Activated CD8-positive, alpha-beta memory T cell treated with anti-CD3 and anti-CD28 coated beads for 24 hours (primary cell): ENCODE measurements around the gene EFCAB6.
A peak's percentile ranks its signal among the peaks of the same experiment; 100 is the strongest.

Source experiments
- DNase-seq: peaks from one replicate; pipeline ENCODE4 v3.0.0-alpha.2; 2020

EFCAB6 gene

GRCh38 chr22:43566021-43566420, 246.1 kb downstream of the EFCAB6 start:
- peak; percentile 11 for DNase-seq

DNA sequence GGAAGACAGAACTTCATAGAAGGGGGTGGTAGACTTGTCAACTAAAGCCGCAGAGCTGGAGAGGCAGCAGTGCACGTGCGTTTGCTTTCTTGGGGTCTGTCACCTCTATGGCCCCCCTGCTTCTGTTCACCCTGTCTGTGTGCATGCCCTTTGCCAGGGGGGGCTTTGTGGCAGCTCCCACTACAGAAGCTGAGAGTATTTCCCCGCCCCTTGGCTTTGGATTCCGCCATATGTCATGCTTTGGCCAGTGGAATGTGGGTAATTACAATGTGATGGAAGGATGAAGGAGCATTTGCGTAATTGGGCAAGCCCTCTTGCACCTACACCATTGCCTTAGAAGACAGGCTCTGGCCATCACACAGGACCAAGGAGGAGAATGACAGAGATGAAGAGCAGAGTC, 247.2 kb downstream of the EFCAB6 start:
- peak; percentile 9 for DNase-seq

GRCh38 chr22:43563571-43563970, 248.5 kb downstream of the EFCAB6 start:
- DNase-seq, result peak; percentile 19

DNA sequence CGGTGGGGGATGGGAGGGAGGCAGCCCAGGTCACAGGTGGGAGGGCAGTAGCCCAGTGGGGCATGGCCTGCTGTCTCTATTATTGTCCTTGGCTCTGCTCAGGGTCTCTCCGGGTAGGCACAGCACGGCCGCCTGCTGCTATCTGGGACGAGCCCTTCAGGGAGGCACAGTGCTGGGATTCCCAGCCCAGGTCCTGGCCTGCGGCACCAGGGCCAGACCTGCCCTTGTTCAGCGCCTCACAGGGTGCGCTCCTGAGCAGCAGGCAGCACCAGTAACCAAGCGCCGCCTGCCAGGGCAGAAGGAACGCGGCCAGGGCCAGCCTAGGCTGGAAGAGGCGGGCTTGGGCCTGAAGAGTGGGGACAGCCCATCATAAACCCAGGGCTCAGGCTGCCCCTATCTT, 249.3 kb downstream of the EFCAB6 start:
- DNase-seq, result peak; percentile 24

GRCh38 chr22:43561415-43562178, 250.5 kb downstream of the EFCAB6 start:
- DNase-seq, result peak; percentile 13

DNA sequence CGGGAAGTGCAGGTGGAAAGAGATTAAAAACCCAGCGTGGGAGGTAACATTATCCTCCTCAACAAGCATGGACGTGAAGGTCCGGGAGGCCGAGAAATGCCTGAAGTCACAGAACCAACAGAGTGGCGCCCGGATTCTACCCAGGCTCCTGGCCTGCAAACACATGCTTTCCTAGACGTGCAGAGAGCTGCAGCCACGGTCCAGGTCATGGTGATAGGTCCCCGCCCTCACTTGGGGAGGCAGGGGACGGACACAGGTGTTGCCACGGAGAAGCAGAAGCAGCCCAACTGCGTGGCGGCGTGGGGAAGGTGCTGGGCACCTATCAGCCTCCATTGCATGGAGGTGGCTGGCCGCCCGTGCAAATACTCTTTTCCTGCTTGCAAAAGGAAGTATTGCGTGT, 251.5 kb downstream of the EFCAB6 start:
- peak; percentile 30 for DNase-seq

DNA sequence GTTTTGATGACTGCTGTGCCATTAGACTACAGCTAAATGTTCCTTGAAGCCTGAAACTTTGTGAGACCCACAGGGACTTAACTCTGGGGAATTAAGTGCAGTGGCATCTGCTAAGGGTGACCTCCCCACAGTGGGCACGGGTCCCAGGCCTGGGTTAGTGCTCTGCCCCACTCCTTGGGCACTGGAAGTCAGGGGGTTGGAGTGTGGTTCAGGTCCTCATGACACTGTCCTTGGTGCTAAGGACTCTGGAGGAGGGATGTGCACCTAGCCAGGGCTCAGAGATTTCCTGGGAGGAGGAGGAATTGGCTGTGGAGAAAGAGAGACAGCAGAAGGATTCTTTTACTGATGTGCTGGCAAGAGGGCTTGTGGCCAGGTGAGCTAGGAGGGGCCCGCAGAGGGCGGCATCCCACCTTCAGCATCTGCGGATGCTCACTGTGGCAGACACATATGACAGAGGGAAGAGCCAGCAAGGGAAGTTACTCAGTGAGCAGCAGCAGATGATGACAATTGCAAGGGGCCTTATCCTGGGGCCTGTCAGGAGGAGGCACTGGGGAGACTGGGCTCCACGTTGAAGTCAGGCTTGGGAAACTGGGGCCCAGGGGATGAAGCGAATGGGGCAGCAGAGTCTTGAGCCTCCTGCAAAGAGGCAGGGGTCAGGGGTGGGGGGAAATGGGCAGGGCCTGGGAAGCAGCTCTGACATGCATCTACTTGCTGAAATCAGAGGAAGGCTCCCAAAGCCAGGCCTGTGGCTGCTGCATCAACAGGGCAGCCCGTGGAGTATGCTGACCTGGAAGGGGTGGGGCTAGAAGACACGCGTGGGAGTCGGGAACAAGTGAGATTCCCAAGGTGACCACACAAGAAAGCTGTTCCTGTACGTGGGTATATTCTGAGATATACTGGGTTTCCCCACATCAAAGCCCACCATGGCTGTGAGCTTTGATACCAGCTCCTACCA, 256.3 kb downstream of the EFCAB6 start:
- no peak for DNase-seq

DNA sequence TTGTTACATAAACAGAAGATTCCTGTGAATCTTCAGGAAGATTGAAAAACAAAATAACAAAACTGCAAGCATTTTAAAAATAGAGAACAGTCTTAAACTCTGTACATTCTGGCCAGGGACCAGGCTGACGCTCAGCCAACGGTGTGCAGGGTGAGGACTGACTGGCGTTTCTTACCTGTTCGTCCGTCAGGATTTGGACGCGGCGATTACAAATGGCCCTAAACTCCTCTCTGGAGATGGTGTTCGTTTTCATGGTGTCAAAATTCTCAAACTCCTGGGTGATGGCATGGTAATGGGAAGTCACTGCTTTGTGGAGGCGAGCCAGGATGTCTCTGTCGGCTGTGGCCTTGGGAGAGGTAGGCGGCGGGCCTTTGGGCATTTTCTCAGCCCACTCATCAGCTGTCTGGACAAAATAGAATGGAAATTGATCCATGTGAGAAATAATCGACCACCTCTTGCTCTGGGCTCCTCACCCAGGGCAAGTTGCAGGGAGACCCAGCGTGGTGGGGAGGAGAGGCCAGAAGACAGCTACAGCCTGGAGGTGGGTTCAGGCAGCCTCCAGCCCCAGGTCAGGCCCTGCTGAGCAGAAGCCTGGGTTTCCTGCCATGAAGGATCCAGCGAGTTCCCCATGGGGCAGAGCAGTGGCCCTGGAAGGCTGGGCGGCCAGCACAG, 257.3 kb downstream of the EFCAB6 start:
- no peak for DNase-seq

DNA sequence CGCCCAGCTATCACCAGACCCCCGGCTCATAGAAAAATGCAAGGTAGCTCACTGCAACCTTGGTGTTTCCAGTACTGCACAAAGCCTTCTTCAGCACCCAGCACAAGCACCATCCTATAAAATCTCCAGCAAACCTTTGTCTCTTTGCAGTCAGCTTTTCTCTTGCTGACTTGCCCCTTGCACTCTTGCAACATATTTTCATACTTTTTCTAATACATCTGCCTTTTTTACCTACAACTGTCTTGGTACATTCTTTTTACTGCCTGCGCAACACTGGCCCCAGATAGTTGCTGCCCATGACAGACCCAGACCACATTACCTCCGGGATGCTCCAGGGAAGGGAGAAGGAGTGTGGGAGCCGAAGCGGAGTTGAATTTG, 257.9 kb downstream of the EFCAB6 start:
- no peak for DNase-seq

DNA sequence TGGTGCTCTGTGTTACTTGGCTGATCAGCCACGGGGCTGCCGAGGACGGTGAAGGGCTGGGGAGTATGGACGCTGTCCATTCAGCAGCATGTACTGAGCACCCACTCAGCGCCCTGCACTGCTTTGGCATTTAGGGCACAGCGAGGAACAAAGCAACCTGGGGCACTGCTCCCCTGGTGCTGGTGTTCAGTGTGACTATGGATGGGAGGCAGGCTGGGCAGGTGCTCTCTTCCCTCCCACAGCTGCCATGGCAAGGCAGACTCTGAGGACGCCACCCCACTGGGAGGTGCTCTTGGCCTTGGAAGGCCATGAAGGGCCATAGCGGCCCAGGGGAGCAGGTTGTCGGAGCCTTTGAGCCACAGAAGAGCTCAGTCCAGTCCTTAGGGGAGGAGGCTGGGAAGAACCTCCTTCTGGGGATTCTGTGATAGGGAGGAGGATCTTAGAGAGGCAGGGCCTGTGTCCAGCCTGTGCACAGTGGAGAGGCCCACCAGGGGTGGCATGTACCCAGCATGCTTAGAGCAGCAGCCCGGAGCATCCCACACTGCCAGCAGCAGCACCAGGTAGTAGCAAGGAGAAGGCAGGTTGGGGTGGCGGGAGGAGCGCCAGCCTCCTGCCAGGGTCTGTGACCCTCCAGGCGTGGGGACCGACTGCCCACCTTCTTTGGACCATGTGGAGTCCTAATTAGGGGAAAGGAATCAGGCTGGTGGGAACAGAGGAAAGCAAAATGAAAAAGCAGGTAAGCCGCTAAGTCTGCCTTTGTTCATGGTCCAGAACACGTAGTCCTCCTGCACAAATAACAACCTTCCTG, 258.4 kb downstream of the EFCAB6 start:
- DNase-seq, result peak; percentile 21

GRCh38 chr22:43550672-43551071, 261.4 kb downstream of the EFCAB6 start:
- no peak for DNase-seq

GRCh38 chr22:43550024-43550620, 262.0 kb downstream of the EFCAB6 start:
- DNase-seq, result no peak

DNA sequence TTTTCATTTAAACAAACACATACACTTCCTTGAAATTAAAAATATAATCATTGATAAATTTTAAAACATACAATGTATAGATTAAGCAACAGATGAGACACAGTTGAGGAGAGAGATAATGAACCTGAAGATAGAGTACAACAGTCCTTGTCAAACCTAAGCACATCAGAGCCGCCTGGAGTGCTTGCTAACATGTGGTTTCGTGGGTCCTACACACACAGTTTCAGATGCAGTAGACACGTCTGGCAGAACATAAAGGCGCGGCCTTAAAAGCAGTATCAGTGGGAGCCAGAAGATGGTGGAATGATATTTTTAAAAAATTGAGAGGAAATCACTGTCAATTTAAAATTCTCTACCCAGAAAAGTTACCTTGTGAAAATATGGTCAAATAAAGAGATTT, 265.9 kb downstream of the EFCAB6 start:
- no peak for DNase-seq

DNA sequence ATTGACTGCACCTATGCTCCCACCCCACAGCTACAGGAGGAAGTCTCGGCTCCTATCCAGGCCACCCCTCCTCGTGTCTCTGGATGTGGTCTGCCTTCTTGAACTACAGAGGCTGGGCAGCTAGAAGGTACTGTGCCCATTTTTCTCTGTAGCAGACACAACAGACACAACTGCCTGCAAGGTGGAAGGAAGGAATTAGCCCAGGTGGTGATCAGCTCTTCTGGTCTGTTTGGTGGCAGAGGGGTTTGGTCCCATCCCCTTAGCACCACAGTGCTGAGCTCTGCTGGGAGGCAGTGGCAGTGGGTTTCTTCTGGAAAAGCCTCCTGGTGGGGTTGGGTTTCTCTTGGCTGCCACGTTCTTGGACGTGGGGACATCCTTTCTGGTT, 267.8 kb downstream of the EFCAB6 start:
- no peak for DNase-seq

DNA sequence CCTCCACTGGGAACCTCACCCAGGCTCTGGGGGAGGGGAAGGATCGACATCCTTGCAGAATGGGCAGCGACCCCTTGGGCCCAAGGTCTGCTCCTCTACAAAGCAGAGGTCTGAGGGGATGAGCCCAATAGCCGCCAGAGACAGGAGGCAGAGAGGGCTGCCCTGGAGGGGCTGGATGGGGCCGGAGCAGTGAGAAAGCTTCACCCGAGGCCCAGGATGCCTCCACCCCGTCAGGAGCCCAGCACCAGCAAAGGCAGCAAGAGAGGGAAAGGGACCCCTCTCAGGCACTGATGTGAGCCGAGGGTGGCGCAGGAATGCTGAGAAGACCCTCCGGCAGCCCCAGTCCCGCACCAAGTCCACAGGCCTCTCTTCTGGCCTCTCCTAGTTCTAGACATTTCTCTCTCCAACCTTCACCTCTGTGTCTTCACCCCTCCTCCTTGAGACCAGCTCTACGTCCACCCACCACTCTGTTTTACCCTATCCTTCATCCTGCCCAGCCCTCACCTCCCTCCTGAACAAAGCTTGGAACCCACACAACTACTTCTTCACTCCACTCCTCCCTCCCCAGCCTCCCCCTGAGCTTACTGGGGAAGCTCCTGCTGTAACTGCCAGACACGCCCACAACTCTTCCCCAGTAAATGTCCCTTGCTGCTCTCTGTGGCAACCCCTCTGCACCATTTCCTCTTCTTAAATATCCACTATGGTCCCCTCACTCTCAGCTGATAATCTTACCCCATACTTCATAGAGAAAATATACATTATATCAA, 268.4 kb downstream of the EFCAB6 start:
- no peak for DNase-seq

DNA sequence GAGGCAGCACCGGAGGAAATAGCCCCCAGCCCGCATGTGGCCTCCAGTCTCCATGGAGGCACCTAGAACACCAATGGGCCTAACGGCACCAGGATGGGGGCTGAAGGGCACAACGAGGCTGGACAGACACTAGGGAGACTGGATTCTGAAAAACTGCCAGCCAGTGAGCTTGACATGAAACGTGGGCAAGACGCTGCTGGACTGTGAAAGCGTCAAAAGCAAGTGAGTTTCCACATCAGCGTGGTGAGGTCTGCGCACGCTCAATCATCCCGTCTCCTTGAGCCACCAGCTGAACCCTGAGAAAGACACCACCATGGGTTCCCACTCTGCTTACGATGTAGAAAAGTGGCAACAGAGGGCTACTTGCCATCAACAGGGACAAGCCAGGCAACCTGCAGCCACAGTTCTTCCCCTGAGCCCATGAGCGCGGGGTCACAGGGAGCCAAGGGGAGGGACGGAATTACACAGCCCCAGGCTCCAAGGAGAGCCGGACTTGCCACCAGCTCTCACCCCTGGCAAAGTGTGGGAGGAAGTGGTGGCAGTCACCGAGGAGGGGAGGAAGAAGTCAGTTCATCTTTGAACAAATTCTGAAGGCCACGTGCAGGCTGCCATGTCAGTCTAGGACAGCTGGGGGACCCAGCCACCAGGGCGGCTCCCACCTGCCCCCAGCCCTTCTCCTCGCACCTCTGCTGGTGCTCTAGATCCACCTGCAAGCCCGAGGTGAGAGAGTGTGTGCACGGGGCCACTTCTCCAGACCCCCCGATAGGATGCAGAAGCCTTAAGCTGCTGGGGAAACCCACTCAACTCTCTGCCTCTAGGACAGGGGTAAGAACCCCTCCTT, 269.2 kb downstream of the EFCAB6 start:
- no peak for DNase-seq

DNA sequence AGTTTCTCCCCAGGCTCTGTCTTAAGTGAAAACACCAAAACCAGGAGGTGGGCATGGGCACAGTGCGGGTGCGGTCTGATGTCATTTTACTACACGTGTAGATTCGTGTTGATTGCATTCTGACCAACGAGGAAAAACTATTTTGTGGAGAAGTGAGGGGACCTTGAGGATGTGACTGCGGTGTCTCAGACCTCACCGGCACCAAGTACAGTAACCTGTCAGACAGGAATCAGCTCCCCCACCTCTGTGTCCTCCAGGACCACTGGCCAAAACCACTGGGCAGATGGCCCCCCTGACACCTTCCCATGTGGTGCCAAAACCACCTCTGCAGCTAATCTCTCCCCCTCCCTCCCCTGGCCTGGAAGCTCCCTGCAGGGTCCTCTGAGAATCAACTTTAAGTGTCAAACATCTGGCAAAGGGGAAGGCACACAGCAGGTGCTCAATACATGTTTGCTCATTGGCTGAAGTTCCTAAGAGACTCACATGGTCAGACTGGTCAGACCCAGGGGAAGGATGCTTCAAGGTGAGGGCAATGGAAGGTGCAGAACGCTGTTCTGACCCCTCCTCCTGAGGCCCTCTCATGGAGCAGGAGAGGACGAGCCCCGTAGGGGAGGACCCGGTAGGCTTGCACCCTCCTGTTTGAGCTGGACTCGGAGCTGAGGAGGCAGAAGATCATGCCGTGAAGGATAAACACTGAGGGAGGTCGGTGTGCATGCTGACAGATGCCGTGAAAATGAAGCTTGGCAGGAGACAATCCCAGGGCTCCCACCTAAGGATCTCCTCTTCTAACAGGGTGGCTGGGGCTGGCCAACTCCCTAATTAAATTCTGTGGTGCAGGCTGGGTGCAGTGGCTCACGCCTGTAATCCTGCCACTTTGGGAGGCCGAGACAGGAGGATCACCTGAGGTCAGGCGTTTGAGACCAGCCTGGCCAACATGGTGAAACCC, 270.4 kb downstream of the EFCAB6 start:
- DNase-seq, result no peak

DNA sequence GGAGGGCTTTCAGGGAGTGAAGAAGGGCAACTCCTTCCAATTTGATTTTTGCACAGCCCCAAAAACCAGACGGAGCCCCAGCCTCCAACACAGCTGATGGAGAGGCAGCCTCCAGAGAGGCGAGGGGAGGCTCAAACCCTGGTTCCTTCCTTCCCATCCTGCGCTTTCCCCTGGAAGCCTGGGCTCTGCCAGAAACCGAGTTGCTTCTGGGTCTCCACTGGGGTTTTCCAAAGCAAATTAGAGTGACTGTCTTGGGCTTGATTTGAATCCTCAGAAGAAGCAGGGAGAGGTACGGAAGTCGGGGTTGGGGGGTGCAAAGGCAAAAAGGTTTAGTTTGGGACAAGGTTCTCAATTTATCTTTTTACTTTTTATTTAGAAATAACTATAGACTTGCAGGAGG, 271.1 kb downstream of the EFCAB6 start:
- DNase-seq, result no peak

DNA sequence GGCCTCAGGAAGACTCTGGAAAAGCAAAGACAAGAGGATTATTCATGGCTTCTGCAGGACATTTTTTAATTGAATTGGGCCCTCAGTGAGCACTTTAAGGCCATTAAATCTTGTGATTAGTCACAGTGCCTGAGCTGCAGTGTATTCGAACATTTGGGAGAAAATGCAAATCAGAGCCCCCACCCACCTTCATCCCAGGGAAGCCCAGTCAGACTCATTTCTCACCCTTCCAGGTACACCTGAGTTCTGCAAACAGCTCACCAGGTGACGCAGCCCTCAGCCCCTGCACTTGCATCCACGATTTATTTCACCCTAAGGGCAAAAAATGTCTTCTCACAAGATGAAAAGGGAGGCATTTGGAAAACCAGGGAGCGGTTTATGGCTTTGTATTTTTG, 271.6 kb downstream of the EFCAB6 start:
- DNase-seq, result no peak
